Caco-2 (cell line): ENCODE data around the gene KIRREL3. TPM values are rescaled to one million over a fixed set of nuclear protein-coding genes. Genes with fewer than 3 reads are reported as not detected.

Source experiments
- BruUV-seq: library from RNA; stranded (reverse); fragments of 400-500 nt; replicated peaks from 2 replicates; lab custom pipeline; 2021; lab: Mats Ljungman, UMichigan
- CTCF ChIA-PET: fragments of 300-600 bp; sonication (Branson Sonifier 250); formaldehyde crosslinking; loops from one replicate; lab custom pipeline; 2022; ENCODE audit warnings: antibody characterized with exemption; lab: Charles Lee
- POLR2A ChIA-PET: fragments of 300-600 bp; sonication (Branson Sonifier 250); formaldehyde crosslinking; loops from one replicate; lab custom pipeline; 2022; ENCODE audit warnings: antibody characterized with exemption; lab: Charles Lee
- DNase-seq, 2 experiments: peaks; one replicate each; pipeline versions ENCODE4 v3.0.0 to v3.0.0-alpha.2; 2020 to 2022
- H3K27me3 ChIP-seq: replicated peaks from 2 replicates; pipeline ENCODE4 v1.6.0; 2011; ENCODE audit warnings: low read length; ENCODE audit not compliant: control insufficient read depth, insufficient read depth
- H3K36me3 ChIP-seq: 2 replicates; pipeline ENCODE4 v1.5.1; 2011; ENCODE audit warnings: low read length; ENCODE audit not compliant: control insufficient read depth, insufficient read depth
- H3K4me1 ChIP-seq: fragments of 250-450 bp; sonication (Bioruptor Pico); 2 replicates; pipeline ENCODE4 v1.5.1; 2020; ENCODE audit warnings: mild to moderate bottlenecking
- H3K4me3 ChIP-seq: 2 replicates; pipeline ENCODE4 v1.5.1; 2011; ENCODE audit warnings: low read depth, mild to moderate bottlenecking, control low read depth, low read length
- H3K9me3 ChIP-seq: fragments of 250-450 bp; sonication (Bioruptor Pico); 2 replicates; pipeline ENCODE4 v1.5.1; 2020; ENCODE audit warnings: mild to moderate bottlenecking, moderate library complexity
- H3K27ac Mint-ChIP-seq: one replicate; pipeline ENCODE4 v1.8.0; 2022; ENCODE audit warnings: mixed read lengths; ENCODE audit not compliant: unreplicated experiment
- H3K27me3 Mint-ChIP-seq: one replicate; pipeline ENCODE4 v1.8.0; 2022; ENCODE audit warnings: mixed read lengths; ENCODE audit not compliant: insufficient read depth, unreplicated experiment
- H3K36me3 Mint-ChIP-seq: one replicate; pipeline ENCODE4 v1.8.0; 2022; ENCODE audit warnings: mild to moderate bottlenecking, mixed read lengths; ENCODE audit not compliant: insufficient read depth, unreplicated experiment
- H3K4me1 Mint-ChIP-seq: one replicate; pipeline ENCODE4 v1.8.0; 2022; ENCODE audit warnings: low read depth, mixed read lengths; ENCODE audit not compliant: unreplicated experiment
- H3K4me3 Mint-ChIP-seq: one replicate; pipeline ENCODE4 v1.8.0; 2022; ENCODE audit warnings: mild to moderate bottlenecking, moderate library complexity, mixed read lengths; ENCODE audit not compliant: unreplicated experiment
- H3K9me3 Mint-ChIP-seq: one replicate; pipeline ENCODE4 v1.8.0; 2022; ENCODE audit warnings: mixed read lengths; ENCODE audit not compliant: unreplicated experiment
- CTCF ChIP-seq, 2 experiments: fragments of 200-600 bp in 1 of 2; IDR thresholded peaks; 1 replicate in 1 of 2; 2 replicates in 1 of 2; pipeline versions ENCODE4 v1.5.1 to v1.8.0; 2011 to 2022; ENCODE audit warnings: antibody characterized with exemption in 1 of 2, control low read depth in 1 of 2, inconsistent platforms in 1 of 2, low read depth in 1 of 2, low read length in 1 of 2, mild to moderate bottlenecking in 1 of 2, moderate library complexity in 1 of 2; ENCODE audit not compliant: insufficient read depth in 1 of 2, severe bottlenecking in 1 of 2, unreplicated experiment in 1 of 2
- intact Hi-C: fragments of 100-400 bp; cut with micrococcal nuclease; formaldehyde crosslinking; loops from one replicate; pipeline ENCODE4 v1.10.0; 2022; ENCODE audit not compliant: unreplicated experiment
- total RNA-seq: library from RNA; stranded (reverse); gene quantifications from 2 replicates; pipeline ENCODE4 v1.2.3, GENCODE V29; 2022

Gene KIRREL3
- total RNA-seq, 1 experiment from 2014 or later, result not detected

GRCh38 chr11:126450806-126451205 lies 549.8 kb downstream of the KIRREL3 start:
- POLR2A ChIA-PET, result no interaction called here
- no peak overlapping the region for H3K27ac Mint-ChIP-seq

DNA sequence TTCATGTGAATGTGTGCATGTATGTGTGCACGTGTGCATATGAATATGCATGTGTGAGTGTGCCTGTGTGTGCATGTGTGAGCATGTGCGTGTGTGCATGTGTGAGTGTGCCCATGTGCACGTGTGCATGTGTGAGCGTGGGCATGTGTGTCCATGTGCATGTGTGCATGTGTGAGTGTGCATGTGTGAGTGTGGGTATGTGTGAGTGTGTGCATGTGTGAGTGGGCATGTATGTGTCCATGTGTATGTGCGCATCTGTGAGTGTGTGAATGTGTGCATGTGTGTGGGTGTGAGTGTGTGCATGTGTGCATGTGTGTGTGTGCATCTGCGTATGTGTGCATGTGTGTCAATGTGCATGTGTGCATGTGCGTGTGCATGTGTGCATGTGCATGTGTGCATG lies 550.4 kb downstream of the KIRREL3 start:
- Histone ChIP-seq H3K27me3 (no peaks in the 10 kb centered on the region; the same call in none of the 2 replicates), H3K9me3 (peaks cover 15% of the 10 kb centered on the region; the same call in 1 of the 2 replicates), H3K4me1 (no peaks in the 10 kb centered on the region), H3K4me3 (no peak overlapping the region), H3K36me3 (no peaks in the 10 kb centered on the region)
- no peak for DNase-seq
- no peaks in the 10 kb centered on the region for H3K4me1 Mint-ChIP-seq
- no peaks in the 10 kb centered on the region for H3K36me3 Mint-ChIP-seq
- intact Hi-C loops, result no loop called here
- no TSS peak for BruUV-seq
- H3K27ac Mint-ChIP-seq, result no peak overlapping the region
- peaks cover 21% of the 10 kb centered on the region for H3K27me3 Mint-ChIP-seq
- CTCF ChIA-PET, result no interaction called here
- no peak overlapping the region for H3K4me3 Mint-ChIP-seq
- no peak for TF ChIP-seq CTCF (IDR thresholded peaks at IDR 0.05; ENCODE audit: insufficient read depth in 1 of 2, low read depth in 1 of 2, low read length in 1 of 2, severe bottlenecking in 1 of 2, unreplicated experiment in 1 of 2)
- H3K9me3 Mint-ChIP-seq, result peaks cover 23% of the 10 kb centered on the region
- POLR2A ChIA-PET, result no interaction called here

More at GRCh38 chr11:126450806-126451205, 549.8 kb downstream of the KIRREL3 start:
- CTCF ChIA-PET, result no interaction called here
- no peaks in the 10 kb centered on the region for H3K36me3 ChIP-seq
- DNase-seq, result no peak
- H3K27me3 Mint-ChIP-seq, result peaks cover 16% of the 10 kb centered on the region
- no peaks in the 10 kb centered on the region; the same call in 1 of the 2 replicates for H3K27me3 ChIP-seq
- TF ChIP-seq CTCF (IDR thresholded peaks at IDR 0.05; ENCODE audit: insufficient read depth in 1 of 2, low read depth in 1 of 2, low read length in 1 of 2, severe bottlenecking in 1 of 2, unreplicated experiment in 1 of 2), result no peak
- peaks cover 23% of the 10 kb centered on the region for H3K9me3 Mint-ChIP-seq
- H3K4me1 ChIP-seq, result no peaks in the 10 kb centered on the region
- BruUV-seq, result no TSS peak
- peaks cover 15% of the 10 kb centered on the region; the same call in 1 of the 2 replicates for H3K9me3 ChIP-seq
- no peak overlapping the region for H3K4me3 Mint-ChIP-seq
- intact Hi-C loops, result no loop called here
- H3K4me3 ChIP-seq, result no peak overlapping the region
- no peaks in the 10 kb centered on the region for H3K36me3 Mint-ChIP-seq
- H3K4me1 Mint-ChIP-seq, result no peaks in the 10 kb centered on the region

DNA sequence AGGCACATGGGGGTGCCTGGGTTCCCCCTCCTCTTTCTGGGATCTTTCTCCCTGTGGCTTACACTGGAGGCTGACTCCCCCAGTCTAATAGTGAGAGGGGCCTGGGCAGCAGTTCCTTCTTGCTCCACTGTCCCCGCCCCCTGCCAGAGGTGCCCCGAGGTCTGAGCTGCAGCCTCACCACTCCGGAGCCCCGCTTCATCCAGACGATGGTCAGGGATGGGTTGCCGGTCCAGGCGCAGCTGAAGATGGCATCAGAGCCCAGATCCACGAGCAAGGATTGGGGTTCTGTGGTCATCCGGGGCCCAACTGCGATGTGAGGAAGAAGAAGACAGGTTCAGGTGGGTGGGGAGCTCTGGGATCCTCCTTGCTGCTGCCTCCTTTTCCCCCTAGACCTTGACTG lies 554.0 kb downstream of the KIRREL3 start:
- H3K36me3 ChIP-seq, result no peaks in the 10 kb centered on the region
- peaks cover 14% of the 10 kb centered on the region; the same call in 1 of the 2 replicates for H3K9me3 ChIP-seq
- peaks cover 23% of the 10 kb centered on the region for H3K9me3 Mint-ChIP-seq
- ChIA-PET POLR2A (no interaction called here), CTCF (no interaction called here)
- H3K4me1 ChIP-seq, result no peaks in the 10 kb centered on the region
- no TSS peak for BruUV-seq
- no peak overlapping the region for H3K27ac Mint-ChIP-seq
- H3K27me3 ChIP-seq, result peaks cover 4% of the 10 kb centered on the region
- intact Hi-C loops, result no loop called here
- peaks cover 41% of the 10 kb centered on the region for H3K27me3 Mint-ChIP-seq
- no peak for TF ChIP-seq CTCF (IDR thresholded peaks at IDR 0.05; ENCODE audit: insufficient read depth in 1 of 2, low read depth in 1 of 2, low read length in 1 of 2, severe bottlenecking in 1 of 2, unreplicated experiment in 1 of 2)
- H3K4me3 ChIP-seq, result no peak overlapping the region
- DNase-seq, result no peak
- no peaks in the 10 kb centered on the region for H3K36me3 Mint-ChIP-seq
- H3K4me1 Mint-ChIP-seq, result no peaks in the 10 kb centered on the region
- H3K4me3 Mint-ChIP-seq, result no peak overlapping the region
